ENCODE results near the gene CDV3.
"Not testable (repeated sequence)": the region's sequence is repeated elsewhere in the genome, so short reads cannot be mapped to it uniquely, and the experiment has no call there.

DNA sequence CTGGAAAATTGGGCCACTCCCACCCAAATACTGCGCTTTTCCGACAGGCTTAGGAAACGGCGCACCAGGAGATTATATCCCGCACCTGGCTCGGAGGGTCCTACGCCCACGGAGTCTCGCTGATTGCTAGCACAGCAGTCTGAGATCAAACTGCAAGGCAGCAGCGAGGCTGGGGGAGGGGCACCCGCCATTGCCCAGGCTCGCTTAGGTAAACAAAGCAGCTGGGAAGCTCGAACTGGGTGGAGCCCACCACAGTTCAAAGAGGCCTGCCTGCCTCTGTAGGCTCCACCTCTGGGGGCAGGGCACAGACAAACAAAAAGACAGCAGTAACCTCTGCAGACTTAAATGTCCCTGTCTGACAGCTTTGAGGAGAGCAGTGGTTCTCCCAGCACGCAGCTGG, 21.9 kb upstream of the CDV3 start:
- TF ChIP-seq POLR2A (IDR thresholded peaks at IDR 0.05; ENCODE audit: low read length); GATA1 (IDR thresholded peaks at IDR 0.05; ENCODE audit: low read depth, low read length): not testable (repeated sequence)
